LoVo (cell line): ENCODE measurements around the gene OR51V1.
"Not testable (repeated sequence)": the region's sequence is repeated elsewhere in the genome, so short reads cannot be mapped to it uniquely, and the experiment has no call there.

Experiments
- DNase-seq: peaks from one replicate; pipeline ENCODE4 v3.0.0-alpha.2; 2016; ENCODE audit warnings: low spot score

The OR51V1 gene

GRCh38 chr11:5164807-5165206, 35.7 kb downstream of the OR51V1 start:
- DNase-seq: not testable (repeated sequence)

- not testable (repeated sequence) for DNase-seq
Observed at GRCh38 chr11:5161045-5161444, 39.4 kb downstream of the OR51V1 start.

GRCh38 chr11:5160217-5160616, 40.3 kb downstream of the OR51V1 start:
- not testable (repeated sequence) for DNase-seq

GRCh38 chr11:5159806-5160205, 40.7 kb downstream of the OR51V1 start:
- no peak for DNase-seq

GRCh38 chr11:5154657-5155056, 45.8 kb downstream of the OR51V1 start, which contains the start of gene OR52A1:
Gene OR52A1 (minus strand): TSS chr11:5154757. CDS start chr11:5152369, 2,388 bp downstream.
- DNase-seq: no peak

- DNase-seq: no peak
Observed at GRCh38 chr11:5153574-5154431, 46.7 kb downstream of the OR51V1 start.

- DNase-seq: no peak
Observed at GRCh38 chr11:5151713-5152153, 48.7 kb downstream of the OR51V1 start.
